ENCODE measurements around the gene JMJD6. TPM values are rescaled to one million over a fixed set of nuclear protein-coding genes. Genes with fewer than 3 reads are reported as not detected.

JMJD6 gene
- total and polyA plus RNA-seq, 2 experiments from 2014 or later: 11.4 to 12.8 TPM

DNA sequence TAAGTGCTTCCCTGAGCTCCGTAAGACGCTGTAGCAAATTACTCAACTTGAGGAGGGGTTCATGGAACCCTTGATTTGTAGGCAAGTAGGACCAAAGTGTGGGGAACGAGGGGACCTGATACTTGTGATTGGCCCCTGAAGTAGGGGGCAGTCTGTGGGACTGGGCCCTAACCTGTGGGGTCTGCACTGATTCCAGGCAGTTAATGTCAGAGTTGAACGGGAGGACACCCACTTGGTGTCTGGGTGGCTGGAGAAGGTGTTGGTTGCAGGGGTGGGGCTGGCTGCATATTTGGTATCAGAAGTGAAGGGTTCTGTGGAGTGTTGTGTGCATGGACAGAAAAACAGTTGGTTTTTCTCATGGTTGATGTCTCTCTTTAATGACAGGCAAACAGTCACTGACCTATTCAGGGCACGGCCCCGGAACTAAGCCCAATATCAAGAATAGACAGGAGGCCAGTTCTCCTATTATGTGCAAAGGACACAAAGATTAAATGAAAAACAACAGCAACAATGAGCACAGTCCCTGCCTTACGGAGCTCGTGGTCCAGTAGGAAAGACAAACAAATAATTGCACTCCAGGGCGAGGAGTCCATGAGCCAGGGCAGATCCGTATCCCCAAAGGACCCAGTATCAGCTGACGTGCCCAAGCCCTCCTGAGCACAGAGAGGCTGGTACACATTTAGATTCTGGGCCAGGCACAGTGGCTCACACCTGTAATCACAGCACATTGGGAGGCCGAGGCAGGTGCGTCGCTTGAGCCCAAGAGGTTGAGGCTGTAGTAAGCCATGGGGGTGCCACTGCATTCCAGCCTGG is 34.8 kb downstream of the JMJD6 start (continued):
- TF ChIP-seq, protein P1, sequence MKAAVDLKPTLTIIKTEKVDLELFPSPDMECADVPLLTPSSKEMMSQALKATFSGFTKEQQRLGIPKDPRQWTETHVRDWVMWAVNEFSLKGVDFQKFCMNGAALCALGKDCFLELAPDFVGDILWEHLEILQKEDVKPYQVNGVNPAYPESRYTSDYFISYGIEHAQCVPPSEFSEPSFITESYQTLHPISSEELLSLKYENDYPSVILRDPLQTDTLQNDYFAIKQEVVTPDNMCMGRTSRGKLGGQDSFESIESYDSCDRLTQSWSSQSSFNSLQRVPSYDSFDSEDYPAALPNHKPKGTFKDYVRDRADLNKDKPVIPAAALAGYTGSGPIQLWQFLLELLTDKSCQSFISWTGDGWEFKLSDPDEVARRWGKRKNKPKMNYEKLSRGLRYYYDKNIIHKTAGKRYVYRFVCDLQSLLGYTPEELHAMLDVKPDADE (IDR thresholded peaks at IDR 0.05): no peak
- no peak for TF ChIP-seq ZNF114 (CRISPR knock-in tag; IDR thresholded peaks at IDR 0.05)
- TF ChIP-seq, protein P2, sequence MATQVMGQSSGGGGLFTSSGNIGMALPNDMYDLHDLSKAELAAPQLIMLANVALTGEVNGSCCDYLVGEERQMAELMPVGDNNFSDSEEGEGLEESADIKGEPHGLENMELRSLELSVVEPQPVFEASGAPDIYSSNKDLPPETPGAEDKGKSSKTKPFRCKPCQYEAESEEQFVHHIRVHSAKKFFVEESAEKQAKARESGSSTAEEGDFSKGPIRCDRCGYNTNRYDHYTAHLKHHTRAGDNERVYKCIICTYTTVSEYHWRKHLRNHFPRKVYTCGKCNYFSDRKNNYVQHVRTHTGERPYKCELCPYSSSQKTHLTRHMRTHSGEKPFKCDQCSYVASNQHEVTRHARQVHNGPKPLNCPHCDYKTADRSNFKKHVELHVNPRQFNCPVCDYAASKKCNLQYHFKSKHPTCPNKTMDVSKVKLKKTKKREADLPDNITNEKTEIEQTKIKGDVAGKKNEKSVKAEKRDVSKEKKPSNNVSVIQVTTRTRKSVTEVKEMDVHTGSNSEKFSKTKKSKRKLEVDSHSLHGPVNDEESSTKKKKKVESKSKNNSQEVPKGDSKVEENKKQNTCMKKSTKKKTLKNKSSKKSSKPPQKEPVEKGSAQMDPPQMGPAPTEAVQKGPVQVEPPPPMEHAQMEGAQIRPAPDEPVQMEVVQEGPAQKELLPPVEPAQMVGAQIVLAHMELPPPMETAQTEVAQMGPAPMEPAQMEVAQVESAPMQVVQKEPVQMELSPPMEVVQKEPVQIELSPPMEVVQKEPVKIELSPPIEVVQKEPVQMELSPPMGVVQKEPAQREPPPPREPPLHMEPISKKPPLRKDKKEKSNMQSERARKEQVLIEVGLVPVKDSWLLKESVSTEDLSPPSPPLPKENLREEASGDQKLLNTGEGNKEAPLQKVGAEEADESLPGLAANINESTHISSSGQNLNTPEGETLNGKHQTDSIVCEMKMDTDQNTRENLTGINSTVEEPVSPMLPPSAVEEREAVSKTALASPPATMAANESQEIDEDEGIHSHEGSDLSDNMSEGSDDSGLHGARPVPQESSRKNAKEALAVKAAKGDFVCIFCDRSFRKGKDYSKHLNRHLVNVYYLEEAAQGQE (IDR thresholded peaks at IDR 0.05; ENCODE audit: unreplicated experiment): no peak
- no peak for TF ChIP-seq CREB1 (CRISPR knock-in tag; IDR thresholded peaks at IDR 0.05; ENCODE audit: low read depth)
- no peak for TF ChIP-seq EZH2 (IDR thresholded peaks at IDR 0.05; ENCODE audit: low read depth, unreplicated experiment)

DNA sequence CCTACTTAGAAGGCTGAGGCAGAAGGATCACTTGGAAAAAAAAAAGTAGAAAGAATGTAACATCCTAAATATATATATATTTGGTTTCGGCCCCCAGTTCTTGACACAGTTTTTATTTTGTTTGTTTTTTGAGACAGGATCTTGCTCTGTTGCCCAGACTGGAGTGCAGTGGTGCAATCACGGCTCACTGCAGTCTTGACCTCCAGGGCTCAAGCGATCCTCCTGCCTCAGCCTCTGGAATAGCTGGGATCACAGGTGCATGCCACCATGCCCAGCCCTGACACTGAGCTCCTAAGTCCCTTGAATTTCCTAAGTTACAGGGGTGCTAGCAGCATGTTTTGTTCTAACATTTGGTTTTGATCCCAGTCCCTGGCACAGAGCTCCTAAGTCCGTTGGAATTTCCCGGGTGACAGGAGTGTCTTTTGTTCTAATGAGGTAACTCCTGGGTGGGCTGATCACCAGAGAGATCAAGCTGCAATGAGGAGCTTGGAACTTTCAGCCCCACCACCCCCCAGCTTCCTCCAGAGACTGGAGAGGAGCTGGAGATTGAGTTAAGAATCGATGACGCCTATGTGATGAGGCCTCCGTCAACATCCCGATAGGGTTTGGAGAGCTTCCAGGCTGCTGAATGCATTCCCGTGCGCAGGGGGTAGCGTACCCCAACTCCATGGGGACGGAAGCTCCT is 35.7 kb downstream of the JMJD6 start:
- Histone ChIP-seq H3K4me1 (ENCODE audit: insufficient read depth) (peaks cover 4% of the 10 kb centered on the region; the same call in 1 of the 2 replicates), H3K27me3 (ENCODE audit: insufficient read depth) (no peaks in the 10 kb centered on the region), H3K79me2 (replicated peaks; ENCODE audit: insufficient read depth) (no peaks in the 10 kb centered on the region), H3F3A (replicated peaks; ENCODE audit: low read depth) (no peaks in the 10 kb centered on the region), H4K20me1 (replicated peaks; ENCODE audit: insufficient read depth) (no peaks in the 10 kb centered on the region), H3K27ac (ENCODE audit: low read depth) (no peak overlapping the region), H3K36me3 (ENCODE audit: insufficient read depth) (no peaks in the 10 kb centered on the region), H3K4me3 (no peak overlapping the region), H2AFZ (no peak overlapping the region), H3K4me2 (no peak overlapping the region), H3K9me2 (ENCODE audit: insufficient read depth) (no peaks in the 10 kb centered on the region)
- no peak for ATAC-seq
- peaks cover 26% of the 10 kb centered on the region for H3K4me1 Mint-ChIP-seq
- no peak overlapping the region for H3K27ac Mint-ChIP-seq
- H3K27me3 Mint-ChIP-seq (ENCODE audit: insufficient read depth, low read depth, poor library complexity): peaks cover 3% of the 10 kb centered on the region
- H3K9me3 Mint-ChIP-seq: no peaks in the 10 kb centered on the region
- H3K4me3 Mint-ChIP-seq: no peak overlapping the region
- DNase-seq (ENCODE audit: low spot score): no peak
- no peaks in the 10 kb centered on the region for H3K36me3 Mint-ChIP-seq (ENCODE audit: low read depth)
- TF ChIP-seq, protein P2 (IDR thresholded peaks at IDR 0.05; ENCODE audit: unreplicated experiment): no peak
- no peak for TF ChIP-seq ZNF114 (CRISPR knock-in tag; IDR thresholded peaks at IDR 0.05)
- TF ChIP-seq, protein P3, sequence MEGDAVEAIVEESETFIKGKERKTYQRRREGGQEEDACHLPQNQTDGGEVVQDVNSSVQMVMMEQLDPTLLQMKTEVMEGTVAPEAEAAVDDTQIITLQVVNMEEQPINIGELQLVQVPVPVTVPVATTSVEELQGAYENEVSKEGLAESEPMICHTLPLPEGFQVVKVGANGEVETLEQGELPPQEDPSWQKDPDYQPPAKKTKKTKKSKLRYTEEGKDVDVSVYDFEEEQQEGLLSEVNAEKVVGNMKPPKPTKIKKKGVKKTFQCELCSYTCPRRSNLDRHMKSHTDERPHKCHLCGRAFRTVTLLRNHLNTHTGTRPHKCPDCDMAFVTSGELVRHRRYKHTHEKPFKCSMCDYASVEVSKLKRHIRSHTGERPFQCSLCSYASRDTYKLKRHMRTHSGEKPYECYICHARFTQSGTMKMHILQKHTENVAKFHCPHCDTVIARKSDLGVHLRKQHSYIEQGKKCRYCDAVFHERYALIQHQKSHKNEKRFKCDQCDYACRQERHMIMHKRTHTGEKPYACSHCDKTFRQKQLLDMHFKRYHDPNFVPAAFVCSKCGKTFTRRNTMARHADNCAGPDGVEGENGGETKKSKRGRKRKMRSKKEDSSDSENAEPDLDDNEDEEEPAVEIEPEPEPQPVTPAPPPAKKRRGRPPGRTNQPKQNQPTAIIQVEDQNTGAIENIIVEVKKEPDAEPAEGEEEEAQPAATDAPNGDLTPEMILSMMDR (conservative IDR thresholded peaks at IDR 0.05; ENCODE audit: low read depth in 2 of 2): no peak
- TF ChIP-seq STAT1 (IDR thresholded peaks at IDR 0.05; ENCODE audit: unreplicated experiment): no peak
- TF ChIP-seq JUNB (IDR thresholded peaks at IDR 0.05; ENCODE audit: unreplicated experiment): no peak
- TF ChIP-seq ZNF331 (CRISPR knock-in tag; IDR thresholded peaks at IDR 0.05; ENCODE audit: low read depth): no peak
- TF ChIP-seq EZH2phosphoT487 (IDR thresholded peaks at IDR 0.05; ENCODE audit: unreplicated experiment): no peak
- TF ChIP-seq EZH2 (IDR thresholded peaks at IDR 0.05; ENCODE audit: low read depth, unreplicated experiment): no peak

All from GM23338 (cell line).